WERI-Rb-1 (cell line): ENCODE measurements around the gene TSPEAR.
"Not testable (repeated sequence)": the region's sequence is repeated elsewhere in the genome, so short reads cannot be mapped to it uniquely, and the experiment has no call there.

ENCODE experiments used
- DNase-seq: peaks from one replicate; pipeline ENCODE4 v3.0.0-alpha.2; 2020
- H3K27ac ChIP-seq: fragments of 250-450 bp; sonication (Bioruptor Pico); 2 replicates; pipeline ENCODE4 v1.5.1; 2020; ENCODE audit warnings: mild to moderate bottlenecking, moderate library complexity
- H3K27me3 ChIP-seq: fragments of 250-450 bp; sonication (Bioruptor Pico); 2 replicates; pipeline ENCODE4 v1.5.1; 2021; ENCODE audit warnings: mild to moderate bottlenecking, low read depth, moderate library complexity; ENCODE audit not compliant: insufficient read depth, severe bottlenecking
- H3K36me3 ChIP-seq: fragments of 250-450 bp; sonication (Bioruptor Pico); 2 replicates; pipeline ENCODE4 v1.5.1; 2020; ENCODE audit warnings: mild to moderate bottlenecking, moderate library complexity
- H3K4me3 ChIP-seq: 2 replicates; pipeline ENCODE4 v1.5.1; 2011; ENCODE audit warnings: low read depth, mild to moderate bottlenecking, control low read depth, low read length
- H3K9me3 ChIP-seq: fragments of 250-450 bp; sonication (Bioruptor Pico); 2 replicates; pipeline ENCODE4 v1.5.1; 2021; ENCODE audit warnings: mild to moderate bottlenecking, moderate library complexity; ENCODE audit not compliant: severe bottlenecking
- CTCF ChIP-seq: IDR thresholded peaks from 2 replicates; pipeline ENCODE4 v1.5.1; 2011; ENCODE audit warnings: low read depth, mild to moderate bottlenecking, control low read depth, inconsistent platforms, low read length

The TSPEAR gene

GRCh38 chr21:44614161-44614631 is 97.2 kb downstream of the TSPEAR start:
- Histone ChIP-seq H3K27me3 (no peaks in the 10 kb centered on the region), H3K36me3 (no peaks in the 10 kb centered on the region), H3K4me3 (no peak overlapping the region), H3K27ac (no peak overlapping the region), H3K9me3 (peaks cover 19% of the 10 kb centered on the region)
- no peak for DNase-seq
- TF ChIP-seq CTCF = no peak

- TF ChIP-seq CTCF = no peak
Measured at GRCh38 chr21:44613386-44614155, 97.8 kb downstream of the TSPEAR start.

GRCh38 chr21:44612669-44613229 is 98.6 kb downstream of the TSPEAR start:
- Histone ChIP-seq H3K27me3 (no peaks in the 10 kb centered on the region), H3K4me3 (no peak overlapping the region), H3K9me3 (peaks cover 21% of the 10 kb centered on the region), H3K36me3 (no peaks in the 10 kb centered on the region), H3K27ac (no peak overlapping the region)
- DNase-seq = no peak
- TF ChIP-seq CTCF = no peak

More at GRCh38 chr21:44613386-44614155, 97.8 kb downstream of the TSPEAR start:
- Histone ChIP-seq H3K9me3 (peaks cover 21% of the 10 kb centered on the region), H3K27me3 (no peaks in the 10 kb centered on the region), H3K27ac (no peak overlapping the region), H3K4me3 (no peak overlapping the region), H3K36me3 (no peaks in the 10 kb centered on the region)
- DNase-seq = no peak

- H3K36me3 ChIP-seq = no peaks in the 10 kb centered on the region
- no peak for TF ChIP-seq CTCF
- no peak for DNase-seq
- no peaks in the 10 kb centered on the region for H3K27me3 ChIP-seq
- no peak within 1 kb of the TSS for H3K27ac ChIP-seq
- peaks cover 21% of the 10 kb centered on the region for H3K9me3 ChIP-seq
- no peak within 1 kb of the TSS for H3K4me3 ChIP-seq
Measured at GRCh38 chr21:44612029-44612486, 99.3 kb downstream of the TSPEAR start, which contains the start of gene KRTAP10-8. Gene KRTAP10-8, plus strand, starts transcription at chr21:44612079. Its CDS starts 22 bp downstream, at chr21:44612101.

- DNase-seq = no peak
- no peak overlapping the region for H3K4me3 ChIP-seq
- no peak overlapping the region for H3K27ac ChIP-seq
- no peaks in the 10 kb centered on the region for H3K36me3 ChIP-seq
- TF ChIP-seq CTCF = no peak
- peaks cover 21% of the 10 kb centered on the region for H3K9me3 ChIP-seq
- H3K27me3 ChIP-seq = no peaks in the 10 kb centered on the region
Measured at GRCh38 chr21:44611551-44611950, 99.8 kb downstream of the TSPEAR start.

GRCh38 chr21:44610157-44610843 is 101.1 kb downstream of the TSPEAR start:
- not testable (repeated sequence) for H3K36me3 ChIP-seq, H3K27me3 ChIP-seq, H3K27ac ChIP-seq, H3K4me3 ChIP-seq, DNase-seq
- peaks cover 21% of the 10 kb centered on the region for H3K9me3 ChIP-seq
